T1000 (cell line): Measurements from ENCODE around the gene C22orf15.

Source experiments
- DNase-seq: peaks from one replicate; lab custom pipeline; 2025; ENCODE audit warnings: mixed read lengths; lab: John Stamatoyannopoulos, UW

C22orf15 gene

GRCh38 chr22:23773483-23774113 lies 10.8 kb downstream of the C22orf15 start:
- DNase-seq = no peak

- no peak for DNase-seq
These were observed 11.5 kb downstream of the C22orf15 start for GRCh38 chr22:23774114-23774921.

GRCh38 chr22:23774922-23775436 lies 12.2 kb downstream of the C22orf15 start:
- no peak for DNase-seq

GRCh38 chr22:23775779-23776375 lies 13.1 kb downstream of the C22orf15 start:
- no peak for DNase-seq

- DNase-seq = no peak
These were observed 15.2 kb downstream of the C22orf15 start for GRCh38 chr22:23777776-23778576.

GRCh38 chr22:23778577-23778900 lies 15.7 kb downstream of the C22orf15 start:
- DNase-seq = no peak

GRCh38 chr22:23779083-23779482 lies 16.3 kb downstream of the C22orf15 start:
- DNase-seq = no peak

- no peak for DNase-seq
These were observed 16.9 kb downstream of the C22orf15 start for GRCh38 chr22:23779731-23780130.

- no peak for DNase-seq
These were observed 17.5 kb downstream of the C22orf15 start for GRCh38 chr22:23780146-23780748.

- no peak for DNase-seq
These were observed 18.3 kb downstream of the C22orf15 start for GRCh38 chr22:23781065-23781464.

GRCh38 chr22:23781511-23782183 lies 18.9 kb downstream of the C22orf15 start:
- peak; percentile 73 for DNase-seq

GRCh38 chr22:23782252-23782651 lies 19.5 kb downstream of the C22orf15 start:
- DNase-seq = no peak

GRCh38 chr22:23782703-23783102 lies 19.9 kb downstream of the C22orf15 start:
- no peak for DNase-seq

- no peak for DNase-seq
These were observed 20.7 kb downstream of the C22orf15 start for GRCh38 chr22:23783265-23784150.

GRCh38 chr22:23784215-23784732 lies 21.5 kb downstream of the C22orf15 start:
- no peak for DNase-seq

- no peak for DNase-seq
These were observed 23.5 kb downstream of the C22orf15 start for GRCh38 chr22:23786261-23786710.

GRCh38 chr22:23786752-23787599 lies 24.2 kb downstream of the C22orf15 start, which contains the start of gene SMARCB1:
SMARCB1 (plus strand) TSS chr22:23786966; CDS start chr22:23787170, 204 bp downstream.
- DNase-seq = peak; percentile 65

GRCh38 chr22:23787600-23787896 lies 24.8 kb downstream of the C22orf15 start:
- DNase-seq = no peak

- DNase-seq = no peak
These were observed 25.1 kb downstream of the C22orf15 start for GRCh38 chr22:23787910-23788309.
